ENCODE measurements around the gene C1QL4. TPM values are rescaled to one million over a fixed set of nuclear protein-coding genes. Genes with fewer than 3 reads are reported as not detected.

Gene C1QL4
- total and polyA plus RNA-seq, 2 of the 8 experiments (the other 6 are each of a cell fraction or from before 2014, with no cell fraction given): 0.28 to 0.63 TPM

GRCh38 chr12:49349266-49349665 lies 12.3 kb upstream of the C1QL4 start (continued):
- TF ChIP-seq KDM5A (IDR thresholded peaks at IDR 0.05; ENCODE audit: low read length) (no peak), TCF12 (IDR thresholded peaks at IDR 0.05; ENCODE audit: low read depth, low read length) (no peak), CREB1 (IDR thresholded peaks at IDR 0.05) (no peak), POU5F1 (IDR thresholded peaks at IDR 0.05; ENCODE audit: low read depth, low read length) (no peak), EGR1 (IDR thresholded peaks at IDR 0.05; ENCODE audit: borderline replicate concordance, low read depth, low read length) (no peak), CTBP2 (IDR thresholded peaks at IDR 0.05; ENCODE audit: borderline replicate concordance, insufficient read depth, insufficient read length, low read length) (no peak), ASH2L (IDR thresholded peaks at IDR 0.05; ENCODE audit: low read length) (no peak), TAF1 (IDR thresholded peaks at IDR 0.05; ENCODE audit: low read depth, low read length) (no peak), PHF8 (conservative IDR thresholded peaks at IDR 0.05; ENCODE audit: low read depth, low read length) (no peak), CHD1 (IDR thresholded peaks at IDR 0.05; ENCODE audit: low read depth, low read length) (no peak)

Data from H1 (cell line).